Spleen (tissue), 11 donors: ENCODE results near the gene TTC31. TPM values are rescaled to one million over a fixed set of nuclear protein-coding genes. Genes with fewer than 3 reads are reported as not detected.

ENCODE experiments used
- DNase-seq: peaks from one replicate; pipeline ENCODE4 v3.0.0-alpha.2; 2020
- H3K27ac ChIP-seq, 8 donors: fragments of 200-600 bp; sonication (generic) in 7 of 8; 1 replicate in 4 of 8; 2 replicates in 4 of 8; pipeline versions ENCODE4 v1.5.0 to v1.8.0; 2016 to 2021; ENCODE audit warnings: inconsistent platforms in 4 of 8, mild to moderate bottlenecking in 4 of 8, moderate library complexity in 1 of 8
- H3K27me3 ChIP-seq, 7 donors: fragments of 200-600 bp; sonication (generic) in 6 of 7; replicated peaks in 1 of 7; 1 replicate in 4 of 7; 2 replicates in 3 of 7; pipeline versions ENCODE4 v1.5.0 to v1.8.0; 2016 to 2021; ENCODE audit warnings: inconsistent platforms in 3 of 7, mild to moderate bottlenecking in 1 of 7
- H3K36me3 ChIP-seq, 6 donors: fragments of 200-600 bp; sonication (generic) in 5 of 6; 1 replicate in 4 of 6; 2 replicates in 2 of 6; pipeline versions ENCODE4 v1.5.0 to v1.8.0; 2016 to 2021; ENCODE audit warnings: inconsistent platforms in 2 of 6
- H3K4me1 ChIP-seq, 6 donors: fragments of 200-600 bp; sonication (generic) in 5 of 6; 1 replicate in 3 of 6; 2 replicates in 3 of 6; pipeline versions ENCODE4 v1.5.0 to v1.8.0; 2016 to 2021; ENCODE audit warnings: inconsistent platforms in 3 of 6
- H3K4me3 ChIP-seq, 8 donors: fragments of 200-600 bp; sonication (generic) in 7 of 8; 1 replicate in 4 of 8; 2 replicates in 4 of 8; pipeline versions ENCODE4 v1.5.0 to v1.8.0; 2016 to 2021; ENCODE audit warnings: inconsistent platforms in 4 of 8, mild to moderate bottlenecking in 4 of 8, moderate library complexity in 2 of 8
- H3K9me3 ChIP-seq, 8 donors: fragments of 200-600 bp; sonication (generic) in 7 of 8; 1 replicate in 4 of 8; 2 replicates in 4 of 8; pipeline versions ENCODE4 v1.5.0 to v1.8.0; 2016 to 2021; ENCODE audit warnings: inconsistent platforms in 4 of 8
- CTCF ChIP-seq, 11 experiments: fragments of 200-600 bp in 7 of 11; fragments of 450-650 bp in 4 of 11; sonication (generic) in 4 of 11; IDR thresholded peaks in 8 of 11; conservative IDR thresholded peaks in 3 of 11; 1 replicate in 7 of 11; 2 replicates in 4 of 11; pipeline versions ENCODE4 v1.4.0 to v1.8.0; 2016 to 2021; ENCODE audit warnings: antibody characterized with exemption in 11 of 11, inconsistent platforms in 4 of 11, mild to moderate bottlenecking in 1 of 11
- POLR2A ChIP-seq, 3 donors: fragments of 450-650 bp; IDR thresholded peaks; one replicate each; pipeline ENCODE4 v1.5.1; 2017; ENCODE audit warnings: antibody characterized with exemption in 3 of 3, mild to moderate bottlenecking in 1 of 3
- POLR2AphosphoS5 ChIP-seq, 3 donors: sonication (generic); formaldehyde crosslinking; IDR thresholded peaks; one replicate each; pipeline ENCODE4 v1.5.1; 2017; ENCODE audit warnings: antibody characterized with exemption in 3 of 3
- WGBS, 5 donors: extraction: QIAGEN DNeasy Blood & Tissue Kit in 3 of 5; methylation state at CpG; one replicate each; pipeline versions ENCODE4 v1.1.5 to v1.1.7; 2013 to 2018; 5-methylcytosine and 5-hydroxymethylcytosine counted together
- intact Hi-C: fragments of 100-400 bp; cut with DNase I; formaldehyde crosslinking; loops from one replicate; pipeline ENCODE4 v1.15.0; 2023; ENCODE audit warnings: low total_unique reads
- polyA plus RNA-seq, 3 donors: library from polyadenylated mRNA; stranded (reverse); fragments of 200-250 nt; gene quantifications; one replicate each; pipeline ENCODE4 v1.2.1, GENCODE V29; 2013
- total RNA-seq, 7 donors: library from RNA; depleted of rRNA in 3 of 7; stranded (reverse); fragments of >200 nt in 3 of 7; fragmentation: NEBNext Ultra II Directional in 4 of 7; extraction: Animal tissue kit (Norgen Biotek cat#: 25700) in 4 of 7; gene quantifications; one replicate each; pipeline versions ENCODE4 v1.1.0 to v1.2.1, GENCODE V29; 2016 to 2021
- donor health status: healthy with polysubstance abuse.
- donor health status: DM: no; HTN: no; CAD: no; lungs with moderate emphysema.
- donor health status: DM: no; HTN: no; CAD: no.
- donor health status: Bipolar disorder and iron deficiency.
- donor health status: healthy.
- donor health status: DM: no; HTN: no; CAD: no.
- donor health status: DM: yes; HTN: yes; CAD: no.

The TTC31 gene
- total and polyA plus RNA-seq, 10 donors, result 15.7 to 51.3 (median 35.9) TPM

GRCh38 chr2:74496997-74497776 lies 14.3 kb downstream of the TTC31 start:
- intact Hi-C loops, result no loop called here
- Histone ChIP-seq H3K27ac (no peak overlapping the region), H3K36me3 (peaks cover under 1 to 27% (median 21%) of the 10 kb centered on the region in 6 donors), H3K4me1 (peaks cover 24 to 42% (median 35%) of the 10 kb centered on the region in 6 donors), H3K27me3 (peaks cover 9 to 56% (median 34%) of the 10 kb centered on the region in 7 donors), H3K4me3 (peak overlapping the region in 6 of 8 donors; percentile 34 to 68 (median 51)), H3K9me3 (no peaks in the 10 kb centered on the region)
- WGBS, 5 donors, result 55 to 69% (median 62%) methylated on average over 18 to 19 of the region's 19 CpGs
- peak; percentile 30 for DNase-seq
- TF ChIP-seq POLR2A (IDR thresholded peaks at IDR 0.05), result no peak
- peak in 1 of 3 donors; percentile 25 for TF ChIP-seq POLR2AphosphoS5 (IDR thresholded peaks at IDR 0.05)
- TF ChIP-seq CTCF (IDR thresholded peaks at IDR 0.05 in 8 of 11, conservative IDR thresholded peaks at IDR 0.05 in 3 of 11), result no peak

- Histone ChIP-seq H3K4me1 (peaks cover 24 to 50% (median 42%) of the 10 kb centered on the region in 6 donors), H3K9me3 (no peaks in the 10 kb centered on the region), H3K27me3 (peaks cover 9 to 63% (median 41%) of the 10 kb centered on the region in 7 donors), H3K27ac (peak overlapping the region in 1 of 8 donors; percentile 18), H3K4me3 (peak overlapping the region; percentile 34 to 68 (median 44)), H3K36me3 (peaks cover 0 to 19% (median 13%) of the 10 kb centered on the region in 6 donors)
- peak; percentile 83 for DNase-seq
- TF ChIP-seq CTCF (IDR thresholded peaks at IDR 0.05 in 8 of 11, conservative IDR thresholded peaks at IDR 0.05 in 3 of 11) (no peak), POLR2AphosphoS5 (IDR thresholded peaks at IDR 0.05) (peak; percentile 61 to 89 (median 78)), POLR2A (IDR thresholded peaks at IDR 0.05) (no peak)
- intact Hi-C loops, result no loop called here
- WGBS, 5 donors, result 2 to 5% (median 3%) methylated on average over 32 to 61 of the region's 61 CpGs
Observed at GRCh38 chr2:74497777-74498499, 15.1 kb downstream of the TTC31 start.

- TF ChIP-seq POLR2AphosphoS5 (IDR thresholded peaks at IDR 0.05) (peak in 1 of 3 donors; percentile 39), CTCF (IDR thresholded peaks at IDR 0.05 in 8 of 11, conservative IDR thresholded peaks at IDR 0.05 in 3 of 11) (no peak)
- WGBS, 5 donors, result 1 to 2% (median 2%) methylated on average over 41 of the region's 41 CpGs
- peaks cover 9 to 71% (median 42%) of the 10 kb centered on the region in 7 donors for H3K27me3 ChIP-seq
- peak; percentile 74 for DNase-seq
- no peaks in the 10 kb centered on the region for H3K9me3 ChIP-seq
- intact Hi-C loops, result no loop called here
- H3K36me3 ChIP-seq, result peaks cover 0 to 12% (median 6%) of the 10 kb centered on the region in 6 donors
- peak overlapping the region in 1 of 8 donors; percentile 18 for H3K27ac ChIP-seq
- H3K4me3 ChIP-seq, result peak overlapping the region; percentile 34 to 68 (median 44)
- peaks cover 24 to 57% (median 50%) of the 10 kb centered on the region in 6 donors for H3K4me1 ChIP-seq
Observed at GRCh38 chr2:74498500-74499266, 15.8 kb downstream of the TTC31 start.
